Esophagus muscularis mucosa (tissue), 3 donors: ENCODE results near the gene ARRB2.

Source experiments
- POLR2A ChIP-seq: fragments of 450-650 bp; IDR thresholded peaks from one replicate; pipeline ENCODE4 v1.6.1; 2017; ENCODE audit warnings: antibody characterized with exemption, moderate library complexity, mild to moderate bottlenecking, low read depth
- POLR2AphosphoS5 ChIP-seq, 2 donors: sonication (generic); formaldehyde crosslinking; IDR thresholded peaks; one replicate each; pipeline ENCODE4 v1.6.1; 2017; ENCODE audit warnings: antibody characterized with exemption in 2 of 2
- TF ChIP-seq, protein P1 (sequence below), 3 experiments: fragments of 200-600 bp in 2 of 3; fragments of 450-650 bp in 1 of 3; sonication (generic) in 2 of 3; IDR thresholded peaks; one replicate each; pipeline ENCODE4 v1.5.1; 2017 to 2019; ENCODE audit warnings: antibody characterized with exemption in 3 of 3, mild to moderate bottlenecking in 2 of 3, moderate library complexity in 1 of 3

- TF ChIP-seq, protein P1, sequence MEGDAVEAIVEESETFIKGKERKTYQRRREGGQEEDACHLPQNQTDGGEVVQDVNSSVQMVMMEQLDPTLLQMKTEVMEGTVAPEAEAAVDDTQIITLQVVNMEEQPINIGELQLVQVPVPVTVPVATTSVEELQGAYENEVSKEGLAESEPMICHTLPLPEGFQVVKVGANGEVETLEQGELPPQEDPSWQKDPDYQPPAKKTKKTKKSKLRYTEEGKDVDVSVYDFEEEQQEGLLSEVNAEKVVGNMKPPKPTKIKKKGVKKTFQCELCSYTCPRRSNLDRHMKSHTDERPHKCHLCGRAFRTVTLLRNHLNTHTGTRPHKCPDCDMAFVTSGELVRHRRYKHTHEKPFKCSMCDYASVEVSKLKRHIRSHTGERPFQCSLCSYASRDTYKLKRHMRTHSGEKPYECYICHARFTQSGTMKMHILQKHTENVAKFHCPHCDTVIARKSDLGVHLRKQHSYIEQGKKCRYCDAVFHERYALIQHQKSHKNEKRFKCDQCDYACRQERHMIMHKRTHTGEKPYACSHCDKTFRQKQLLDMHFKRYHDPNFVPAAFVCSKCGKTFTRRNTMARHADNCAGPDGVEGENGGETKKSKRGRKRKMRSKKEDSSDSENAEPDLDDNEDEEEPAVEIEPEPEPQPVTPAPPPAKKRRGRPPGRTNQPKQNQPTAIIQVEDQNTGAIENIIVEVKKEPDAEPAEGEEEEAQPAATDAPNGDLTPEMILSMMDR (IDR thresholded peaks at IDR 0.05) = no peak
- TF ChIP-seq POLR2AphosphoS5 (IDR thresholded peaks at IDR 0.05) (no peak), POLR2A (no peak)
Measured at GRCh38 chr17:4674685-4674998, 35.8 kb upstream of the ARRB2 start.
